ACC112 (cell line): ENCODE results near the gene RASL12.
"Not testable (repeated sequence)": the region's sequence is repeated elsewhere in the genome, so short reads cannot be mapped to it uniquely, and the experiment has no call there.

Source experiments
- H2AFZ ChIP-seq: fragments of 200-600 bp; sonication (generic); one replicate; pipeline ENCODE4 v1.6.0; 2017; ENCODE audit warnings: antibody characterized with exemption, low read length; ENCODE audit not compliant: unreplicated experiment
- H3K27ac ChIP-seq: fragments of 200-600 bp; sonication (generic); 2 replicates; pipeline ENCODE4 v1.5.1; 2014; ENCODE audit warnings: low read depth, mild to moderate bottlenecking, antibody characterized with exemption, low read length, moderate library complexity
- H3K27me3 ChIP-seq: fragments of 200-600 bp; sonication (generic); 2 replicates; pipeline ENCODE4 v1.6.1; 2014; ENCODE audit warnings: mild to moderate bottlenecking, antibody characterized with exemption, low read length, moderate library complexity, mixed read lengths; ENCODE audit not compliant: insufficient read depth
- H3K36me3 ChIP-seq: fragments of 200-600 bp; sonication (generic); 2 replicates; pipeline ENCODE4 v1.6.1; 2016; ENCODE audit warnings: mild to moderate bottlenecking, antibody characterized with exemption, low read length, moderate library complexity, mixed read lengths; ENCODE audit not compliant: insufficient read depth
- H3K4me1 ChIP-seq: fragments of 200-600 bp; sonication (generic); one replicate; pipeline ENCODE4 v1.6.1; 2016; ENCODE audit warnings: low read length, mixed read lengths; ENCODE audit not compliant: insufficient read depth, unreplicated experiment, control insufficient read depth
- H3K4me3 ChIP-seq: fragments of 200-600 bp; sonication (generic); 2 replicates; pipeline ENCODE4 v1.5.1; 2014; ENCODE audit warnings: mild to moderate bottlenecking, low read depth, low read length
- H3K79me2 ChIP-seq: fragments of 200-600 bp; sonication (generic); one replicate; pipeline ENCODE4 v1.6.0; 2016; ENCODE audit warnings: low read length; ENCODE audit not compliant: control insufficient read depth, unreplicated experiment, insufficient read depth

The RASL12 gene

DNA sequence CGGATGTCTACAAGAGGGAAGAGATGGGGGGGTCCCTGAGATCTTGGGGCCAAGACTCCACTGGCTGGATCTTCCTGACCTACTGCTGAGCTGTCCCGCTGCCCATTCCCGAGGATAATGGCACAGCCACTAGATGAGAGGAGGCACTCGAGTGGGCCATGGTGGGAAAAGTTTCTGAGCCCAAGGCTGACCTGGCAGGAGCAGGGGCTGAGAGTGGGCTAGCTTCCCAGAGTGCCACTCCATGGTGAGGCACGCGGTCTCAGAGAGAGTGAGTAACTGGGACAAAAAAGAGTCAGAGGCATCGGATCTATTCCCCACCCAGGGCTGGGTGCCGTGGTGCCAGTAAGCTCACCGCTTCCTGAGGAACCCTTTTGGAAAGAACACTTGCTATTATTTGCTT, 11.7 kb downstream of the RASL12 start:
- Histone ChIP-seq H3K79me2 (no peaks in the 10 kb centered on the region), H3K4me3 (no peak overlapping the region), H3K4me1 (peaks cover 17% of the 10 kb centered on the region), H3K27ac (no peak overlapping the region), H2AFZ (no peak overlapping the region), H3K27me3 (peaks cover 7% of the 10 kb centered on the region; the same call in 1 of the 2 replicates), H3K36me3 (no peaks in the 10 kb centered on the region)

- Histone ChIP-seq H3K4me3 (no peak overlapping the region), H3K27ac (no peak overlapping the region), H3K4me1 (peaks cover 18% of the 10 kb centered on the region), H3K27me3 (peaks cover 7% of the 10 kb centered on the region; the same call in 1 of the 2 replicates), H3K79me2 (no peaks in the 10 kb centered on the region), H3K36me3 (no peaks in the 10 kb centered on the region), H2AFZ (no peak overlapping the region)
Observed at GRCh38 chr15:65055201-65055870, 12.5 kb downstream of the RASL12 start.

GRCh38 chr15:65054333-65055200, 13.2 kb downstream of the RASL12 start:
- H3K36me3 ChIP-seq: no peaks in the 10 kb centered on the region
- H3K4me1 ChIP-seq: peaks cover 24% of the 10 kb centered on the region
- no peak overlapping the region for H3K4me3 ChIP-seq
- no peak overlapping the region for H3K27ac ChIP-seq
- no peaks in the 10 kb centered on the region for H3K79me2 ChIP-seq
- no peak overlapping the region for H2AFZ ChIP-seq
- peaks cover under 1% of the 10 kb centered on the region; the same call in 1 of the 2 replicates for H3K27me3 ChIP-seq

- Histone ChIP-seq H2AFZ (no peak overlapping the region), H3K36me3 (no peaks in the 10 kb centered on the region), H3K27ac (no peak overlapping the region), H3K4me1 (peaks cover 24% of the 10 kb centered on the region), H3K4me3 (no peak overlapping the region), H3K79me2 (no peaks in the 10 kb centered on the region), H3K27me3 (no peaks in the 10 kb centered on the region)
Observed at GRCh38 chr15:65052956-65053355, 14.8 kb downstream of the RASL12 start.

DNA sequence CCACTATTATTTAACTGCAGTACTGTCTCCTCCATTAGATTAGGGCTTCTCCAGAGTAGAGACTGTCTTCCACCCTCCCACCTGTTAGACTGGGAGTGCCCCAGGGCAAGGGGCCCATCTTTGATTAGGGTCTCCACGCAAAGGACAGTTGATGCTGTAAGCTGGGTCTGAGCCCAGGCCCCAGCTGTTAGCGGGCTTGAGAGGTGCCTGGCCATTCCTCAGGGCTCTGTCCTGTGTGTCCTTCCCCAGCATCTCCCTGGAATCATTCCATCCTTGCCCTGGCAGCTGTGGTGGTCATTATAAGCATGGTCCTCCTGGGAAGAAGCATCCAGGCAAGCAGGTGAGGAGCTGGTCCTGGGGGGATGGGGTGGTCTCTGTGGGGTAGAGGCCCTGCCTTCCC, 16.5 kb downstream of the RASL12 start:
- Histone ChIP-seq H3K36me3 (no peaks in the 10 kb centered on the region), H3K4me1 (peaks cover 17% of the 10 kb centered on the region), H3K4me3 (no peak overlapping the region), H3K27me3 (no peaks in the 10 kb centered on the region), H3K79me2 (no peaks in the 10 kb centered on the region), H2AFZ (no peak overlapping the region), H3K27ac (no peak overlapping the region)

- Histone ChIP-seq H3K4me3 (no peak overlapping the region), H3K36me3 (no peaks in the 10 kb centered on the region), H3K79me2 (no peaks in the 10 kb centered on the region), H2AFZ (no peak overlapping the region), H3K4me1 (peaks cover 12% of the 10 kb centered on the region), H3K27me3 (no peaks in the 10 kb centered on the region), H3K27ac (no peak overlapping the region)
Observed at GRCh38 chr15:65050270-65050669, 17.5 kb downstream of the RASL12 start.

GRCh38 chr15:65049418-65049840, 18.4 kb downstream of the RASL12 start:
- Histone ChIP-seq H3K79me2 (no peaks in the 10 kb centered on the region), H3K4me3 (peak overlapping the region; percentile 55), H3K27ac (no peak overlapping the region), H3K27me3 (no peaks in the 10 kb centered on the region), H3K4me1 (peaks cover 15% of the 10 kb centered on the region), H3K36me3 (no peaks in the 10 kb centered on the region), H2AFZ (no peak overlapping the region)

GRCh38 chr15:65048241-65048640, 19.6 kb downstream of the RASL12 start:
- Histone ChIP-seq H3K27me3 (no peaks in the 10 kb centered on the region), H3K4me3 (no peak overlapping the region), H3K79me2 (no peaks in the 10 kb centered on the region), H3K27ac (no peak overlapping the region), H3K4me1 (peaks cover 26% of the 10 kb centered on the region), H2AFZ (no peak overlapping the region), H3K36me3 (no peaks in the 10 kb centered on the region)

- Histone ChIP-seq H3K79me2 (no peaks in the 10 kb centered on the region), H3K4me3 (no peak within 1 kb of the TSS), H3K4me1 (peaks cover 29% of the 10 kb centered on the region), H3K36me3 (no peaks in the 10 kb centered on the region), H2AFZ (no peak within 1 kb of the TSS), H3K27ac (no peak within 1 kb of the TSS), H3K27me3 (no peaks in the 10 kb centered on the region)
Observed at GRCh38 chr15:65044724-65045481, 22.9 kb downstream of the RASL12 start, which contains the start of gene SLC51B. Gene SLC51B, plus strand, starts transcription at chr15:65045387. Its CDS starts 4,618 bp downstream, at chr15:65050005.

GRCh38 chr15:65044218-65044617, 23.6 kb downstream of the RASL12 start:
- not testable (repeated sequence) for H2AFZ ChIP-seq, H3K4me3 ChIP-seq, H3K27me3 ChIP-seq, H3K36me3 ChIP-seq, H3K79me2 ChIP-seq
- H3K4me1 ChIP-seq: peaks cover 25% of the 10 kb centered on the region
- peak overlapping the region; percentile 31; the same call in 1 of the 2 replicates for H3K27ac ChIP-seq
